Omental fat pad (tissue), 4 donors: ENCODE results near the gene SCAND1. TPM values are rescaled to one million over a fixed set of nuclear protein-coding genes. Genes with fewer than 3 reads are reported as not detected.
"Not testable (repeated sequence)": the region's sequence is repeated elsewhere in the genome, so short reads cannot be mapped to it uniquely, and the experiment has no call there.

ENCODE experiments used
- ATAC-seq: fragments of 150-250 bp; one replicate; pipeline ENCODE4 v1.9.1; 2016; ENCODE audit warnings: mild to moderate bottlenecking, moderate library complexity; ENCODE audit not compliant: low FRiP score
- DNase-seq: peaks from one replicate; pipeline ENCODE4 v3.0.0-alpha.2; 2019; ENCODE audit warnings: low spot score
- CTCF ChIP-seq, 3 donors: fragments of 450-650 bp; IDR thresholded peaks; one replicate each; pipeline ENCODE4 v1.5.1; 2016 to 2017; ENCODE audit warnings: antibody characterized with exemption in 3 of 3, mild to moderate bottlenecking in 3 of 3, moderate library complexity in 2 of 3
- total RNA-seq, 4 donors: library from RNA; depleted of rRNA; stranded (reverse); fragments of >200 nt; gene quantifications; one replicate each; pipeline ENCODE4 v1.1.0, GENCODE V29; 2016

The SCAND1 gene
- total RNA-seq, 4 donors from 2014 or later, result 65.0 to 102 (median 100) TPM

GRCh38 chr20:35963878-35964277 lies 9.6 kb upstream of the SCAND1 start:
- no peak for TF ChIP-seq CTCF (IDR thresholded peaks at IDR 0.05)
- ATAC-seq (no peak), DNase-seq (no peak)

- not testable (repeated sequence) for DNase-seq, ATAC-seq
Measured at GRCh38 chr20:35959291-35959690, 5.0 kb upstream of the SCAND1 start.

GRCh38 chr20:35956616-35957015 lies 2.3 kb upstream of the SCAND1 start:
- ATAC-seq (no peak), DNase-seq (no peak)
- TF ChIP-seq CTCF (IDR thresholded peaks at IDR 0.05), result no peak

- ATAC-seq (peak; percentile 12), DNase-seq (no peak)
- no peak for TF ChIP-seq CTCF (IDR thresholded peaks at IDR 0.05)
Measured at GRCh38 chr20:35954907-35955251, 577 bp upstream of the SCAND1 start.

GRCh38 chr20:35953387-35954199 lies 709 bp downstream of the SCAND1 start:
- TF ChIP-seq CTCF (IDR thresholded peaks at IDR 0.05), result no peak
- ATAC-seq (peak; percentile 34), DNase-seq (no peak)

- TF ChIP-seq CTCF (IDR thresholded peaks at IDR 0.05), result no peak
Measured at GRCh38 chr20:35952480-35953386, 1.6 kb downstream of the SCAND1 start.

GRCh38 chr20:35952080-35952479 lies 2.2 kb downstream of the SCAND1 start:
- not testable (repeated sequence) for DNase-seq, ATAC-seq

More at GRCh38 chr20:35952480-35953386, 1.6 kb downstream of the SCAND1 start:
- ATAC-seq (no peak), DNase-seq (no peak)

GRCh38 chr20:35950093-35950492 lies 4.2 kb downstream of the SCAND1 start:
- ATAC-seq, result no peak
- no peak for TF ChIP-seq CTCF (IDR thresholded peaks at IDR 0.05)
- DNase-seq, result no peak
